Erythroblast (primary cell): ENCODE measurements around the gene NPIPA5.
A peak's percentile ranks its signal among the peaks of the same experiment; 100 is the strongest.
"Not testable (repeated sequence)": the region's sequence is repeated elsewhere in the genome, so short reads cannot be mapped to it uniquely, and the experiment has no call there.

Experiments
- DNase-seq, 2 experiments: peaks; one replicate each; lab custom pipeline; 2025; lab: John Stamatoyannopoulos, UW
- GATA1 ChIP-seq: IDR thresholded peaks from 2 replicates; pipeline ENCODE4 v1.6.1; 2011; ENCODE audit warnings: low read depth, mild to moderate bottlenecking, control low read depth, low read length, moderate library complexity
- POLR2A ChIP-seq: IDR thresholded peaks from 2 replicates; pipeline ENCODE4 v1.6.1; 2011; ENCODE audit warnings: mild to moderate bottlenecking, low read length

NPIPA5 gene

GRCh38 chr16:15378194-15378593, at the start of gene NPIPA5:
Gene NPIPA5 (minus strand): TSS chr16:15378294. CDS start chr16:15378294, 0 bp downstream.
- not testable (repeated sequence) for DNase-seq

- TF ChIP-seq GATA1 (no peak), POLR2A (no peak)
- DNase-seq, result peak; percentile 76 to 86
Measured at GRCh38 chr16:15427648-15428239, 49.6 kb upstream of the NPIPA5 start.

GRCh38 chr16:15426796-15427195, 48.7 kb upstream of the NPIPA5 start:
- DNase-seq, result no peak
- TF ChIP-seq GATA1 (no peak), POLR2A (no peak)

GRCh38 chr16:15425861-15426260, 47.8 kb upstream of the NPIPA5 start:
- TF ChIP-seq GATA1 (no peak), POLR2A (no peak)
- no peak for DNase-seq

- no peak for DNase-seq
- TF ChIP-seq POLR2A, result no peak
- TF ChIP-seq GATA1, result no peak
Measured at GRCh38 chr16:15422222-15422621, 44.1 kb upstream of the NPIPA5 start.

GRCh38 chr16:15421696-15422095, 43.6 kb upstream of the NPIPA5 start:
- not testable (repeated sequence) for DNase-seq

GRCh38 chr16:15418206-15418605, 40.1 kb upstream of the NPIPA5 start:
- DNase-seq, result no peak
- no peak for TF ChIP-seq GATA1
- TF ChIP-seq POLR2A, result no peak

- no peak for TF ChIP-seq POLR2A
- TF ChIP-seq GATA1, result no peak
- no peak for DNase-seq
Measured at GRCh38 chr16:15417197-15417596, 39.1 kb upstream of the NPIPA5 start.

- TF ChIP-seq GATA1, result no peak
- TF ChIP-seq POLR2A, result no peak
- DNase-seq, result no peak
Measured at GRCh38 chr16:15415511-15415985, 37.5 kb upstream of the NPIPA5 start.

GRCh38 chr16:15409476-15409875, 31.4 kb upstream of the NPIPA5 start:
- not testable (repeated sequence) for DNase-seq

- not testable (repeated sequence) for DNase-seq
Measured at GRCh38 chr16:15407756-15408155, 29.7 kb upstream of the NPIPA5 start.

- no peak for TF ChIP-seq GATA1
- no peak for TF ChIP-seq POLR2A
- DNase-seq, result no peak
Measured at GRCh38 chr16:15404792-15405191, 26.7 kb upstream of the NPIPA5 start.

GRCh38 chr16:15404091-15404490, 26.0 kb upstream of the NPIPA5 start:
- DNase-seq, result not testable (repeated sequence)

GRCh38 chr16:15403392-15403995, 25.4 kb upstream of the NPIPA5 start:
- DNase-seq, result no peak
- TF ChIP-seq POLR2A (no peak), GATA1 (no peak)

- no peak for TF ChIP-seq GATA1
- TF ChIP-seq POLR2A, result no peak
- DNase-seq, result no peak
Measured at GRCh38 chr16:15401972-15402371, 23.9 kb upstream of the NPIPA5 start.

GRCh38 chr16:15400314-15400713, 22.2 kb upstream of the NPIPA5 start:
- not testable (repeated sequence) for DNase-seq
